Esophagus muscularis mucosa (tissue), 4 donors: Measurements from ENCODE around the gene LIME1. TPM values are rescaled to one million over a fixed set of nuclear protein-coding genes. Genes with fewer than 3 reads are reported as not detected.

Experiments used
- DNase-seq: peaks from one replicate; pipeline ENCODE4 v3.0.0-alpha.2; 2017; ENCODE audit errors: extremely low spot score
- H3K27ac ChIP-seq, 4 donors: fragments of 200-600 bp; sonication (generic); replicated peaks in 1 of 4; 1 replicate in 3 of 4; 2 replicates in 1 of 4; pipeline ENCODE4 v1.5.1; 2016 to 2019; ENCODE audit warnings: mild to moderate bottlenecking in 1 of 4
- H3K27me3 ChIP-seq, 4 donors: fragments of 200-600 bp; sonication (generic); one replicate each; pipeline versions ENCODE4 v1.5.1 to v1.6.0; 2016 to 2019
- H3K36me3 ChIP-seq, 4 donors: fragments of 200-600 bp; sonication (generic); one replicate each; pipeline ENCODE4 v1.5.1; 2016 to 2019
- H3K4me1 ChIP-seq, 4 donors: fragments of 200-600 bp; sonication (generic); one replicate each; pipeline ENCODE4 v1.5.1; 2016 to 2019
- H3K4me3 ChIP-seq, 4 donors: fragments of 200-600 bp; sonication (generic); 1 replicate in 2 of 4; 2 replicates in 2 of 4; pipeline ENCODE4 v1.5.1; 2016 to 2019; ENCODE audit warnings: mild to moderate bottlenecking in 4 of 4, moderate library complexity in 1 of 4
- H3K9me3 ChIP-seq, 4 donors: fragments of 200-600 bp; sonication (generic); 1 replicate in 3 of 4; 2 replicates in 1 of 4; pipeline ENCODE4 v1.5.1; 2016 to 2019
- CTCF ChIP-seq, 3 experiments: fragments of 200-600 bp in 2 of 3; fragments of 450-650 bp in 1 of 3; sonication (generic) in 2 of 3; IDR thresholded peaks; one replicate each; pipeline ENCODE4 v1.5.1; 2017 to 2019; ENCODE audit warnings: antibody characterized with exemption in 3 of 3, mild to moderate bottlenecking in 2 of 3, moderate library complexity in 1 of 3
- EP300 ChIP-seq: sonication (generic); formaldehyde crosslinking; IDR thresholded peaks from one replicate; pipeline ENCODE4 v1.6.1; 2017; ENCODE audit warnings: antibody characterized with exemption
- POLR2A ChIP-seq: fragments of 450-650 bp; IDR thresholded peaks from one replicate; pipeline ENCODE4 v1.6.1; 2017; ENCODE audit warnings: antibody characterized with exemption, moderate library complexity, mild to moderate bottlenecking, low read depth
- POLR2AphosphoS5 ChIP-seq, 2 donors: sonication (generic); formaldehyde crosslinking; IDR thresholded peaks; one replicate each; pipeline ENCODE4 v1.6.1; 2017; ENCODE audit warnings: antibody characterized with exemption in 2 of 2
- WGBS: methylation state at CpG from one replicate; pipeline ENCODE4 v1.1.5; 2018; 5-methylcytosine and 5-hydroxymethylcytosine counted together
- intact Hi-C: fragments of 100-400 bp; cut with DNase I; formaldehyde crosslinking; loops from one replicate; pipeline ENCODE4 v1.15.1; 2023
- total RNA-seq, 4 donors: library from RNA; depleted of rRNA; stranded (reverse); fragments of >200 nt; gene quantifications; one replicate each; pipeline versions ENCODE4 v1.1.0 to v1.2.1, GENCODE V29; 2016

LIME1 gene
- total RNA-seq, 4 donors from 2014 or later, result 9.4 to 15.4 (median 10.9) TPM

DNA sequence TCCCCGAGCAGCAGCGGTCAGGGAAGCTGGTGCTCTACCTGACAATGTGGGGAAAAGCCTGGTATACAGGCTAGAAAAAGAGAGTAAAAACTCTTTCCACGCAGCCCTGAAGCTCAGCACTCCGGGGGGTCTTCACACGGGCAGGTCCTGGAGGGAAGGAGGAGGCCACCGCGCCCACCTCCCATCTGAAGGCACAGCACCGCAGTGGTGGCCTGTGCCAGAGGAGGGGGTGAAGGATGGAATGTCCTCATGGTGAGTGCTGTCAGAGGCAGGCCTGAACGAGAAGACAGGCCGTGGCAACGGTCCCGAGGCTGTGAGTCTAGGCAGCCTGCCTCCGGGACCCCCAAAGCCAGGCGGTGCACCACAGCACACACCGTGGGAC lies 9.0 kb downstream of the LIME1 start:
- TF ChIP-seq POLR2AphosphoS5 (IDR thresholded peaks at IDR 0.05) (no peak), EP300 (no peak), POLR2A (no peak), CTCF (IDR thresholded peaks at IDR 0.05) (no peak)
- Histone ChIP-seq H3K36me3 (peaks cover 12 to 77% (median 51%) of the 10 kb centered on the region in 4 donors), H3K4me3 (no peak overlapping the region), H3K4me1 (peaks cover 21 to 29% (median 25%) of the 10 kb centered on the region in 4 donors), H3K27ac (no peak overlapping the region), H3K9me3 (no peaks in the 10 kb centered on the region), H3K27me3 (no peaks in the 10 kb centered on the region)
- DNase-seq, result no peak
- WGBS, result 82% methylated on average over 15 of the region's 15 CpGs
- intact Hi-C loops, result no loop called here

GRCh38 chr20:63745961-63746731 lies 9.7 kb downstream of the LIME1 start:
- intact Hi-C loops, result no loop called here
- H3K27ac ChIP-seq, result no peak overlapping the region
- WGBS, result 88% methylated on average over 16 of the region's 26 CpGs
- no peaks in the 10 kb centered on the region for H3K27me3 ChIP-seq
- TF ChIP-seq CTCF (IDR thresholded peaks at IDR 0.05), result no peak
- TF ChIP-seq POLR2AphosphoS5 (IDR thresholded peaks at IDR 0.05), result no peak
- TF ChIP-seq EP300, result no peak
- no peak for TF ChIP-seq POLR2A
- H3K36me3 ChIP-seq, result peaks cover 12 to 84% (median 51%) of the 10 kb centered on the region in 4 donors
- peaks cover 15 to 22% (median 18%) of the 10 kb centered on the region in 4 donors for H3K4me1 ChIP-seq
- no peak for DNase-seq
- H3K9me3 ChIP-seq, result no peaks in the 10 kb centered on the region
- no peak overlapping the region for H3K4me3 ChIP-seq

GRCh38 chr20:63746751-63747315 lies 10.4 kb downstream of the LIME1 start:
- TF ChIP-seq EP300, result no peak
- TF ChIP-seq CTCF (IDR thresholded peaks at IDR 0.05), result no peak
- no peak for TF ChIP-seq POLR2A
- TF ChIP-seq POLR2AphosphoS5 (IDR thresholded peaks at IDR 0.05), result no peak
- WGBS, result 93% methylated on average over 42 of the region's 47 CpGs
- DNase-seq, result no peak
- H3K4me3 ChIP-seq, result no peak overlapping the region
- intact Hi-C loops, result no loop called here
- H3K27me3 ChIP-seq, result no peaks in the 10 kb centered on the region
- no peak overlapping the region for H3K27ac ChIP-seq
- peaks cover 8 to 15% (median 11%) of the 10 kb centered on the region in 4 donors for H3K4me1 ChIP-seq
- H3K9me3 ChIP-seq, result no peaks in the 10 kb centered on the region
- H3K36me3 ChIP-seq, result peaks cover 12 to 85% (median 47%) of the 10 kb centered on the region in 4 donors

- no peak overlapping the region for H3K4me3 ChIP-seq
- H3K27ac ChIP-seq, result no peak overlapping the region
- no peaks in the 10 kb centered on the region for H3K9me3 ChIP-seq
- DNase-seq, result no peak
- intact Hi-C loops, result no loop called here
- WGBS, result 100% methylated on average over 2 of the region's 13 CpGs
- peaks cover 0 to 7% (median 4%) of the 10 kb centered on the region in 4 donors for H3K4me1 ChIP-seq
- no peak for TF ChIP-seq CTCF (IDR thresholded peaks at IDR 0.05)
- no peak for TF ChIP-seq EP300
- TF ChIP-seq POLR2A, result no peak
- TF ChIP-seq POLR2AphosphoS5 (IDR thresholded peaks at IDR 0.05), result no peak
- H3K27me3 ChIP-seq, result no peaks in the 10 kb centered on the region
- peaks cover 7 to 86% (median 45%) of the 10 kb centered on the region in 4 donors for H3K36me3 ChIP-seq
Observed at GRCh38 chr20:63747622-63748069, 11.2 kb downstream of the LIME1 start.
